Measurements from ENCODE around the gene ALS2CL.

ALS2CL gene

DNA sequence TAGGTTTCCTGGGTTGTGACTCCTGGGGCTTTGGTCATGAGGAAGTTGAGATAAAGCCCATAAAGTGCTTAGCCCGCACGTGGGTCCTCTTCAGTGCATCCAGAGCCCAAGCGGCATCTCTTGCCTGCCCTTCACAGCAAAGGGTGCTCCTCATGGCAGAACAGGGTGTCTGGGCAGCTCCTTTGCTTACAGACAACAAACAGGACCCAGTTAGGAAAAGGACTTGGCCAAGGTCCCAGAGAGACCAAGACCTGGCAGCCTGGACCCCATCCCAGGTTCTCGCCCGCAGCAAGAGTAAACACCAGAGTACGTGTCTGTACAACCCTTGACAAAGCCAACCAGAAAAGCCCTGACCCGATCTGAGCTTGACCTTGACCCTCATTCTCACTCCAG, 27.0 kb downstream of the ALS2CL start:
- no peaks in the 10 kb centered on the region for H3K4me1 Mint-ChIP-seq (ENCODE audit: low read depth in 2 of 2)
- ATAC-seq (replicated peaks): no peak
- no peak overlapping the region for H3K4me3 Mint-ChIP-seq
- no peak for DNase-seq
- H3K27ac Mint-ChIP-seq: no peak overlapping the region
- H3K27me3 Mint-ChIP-seq: peaks cover 0 to 18% of the 10 kb centered on the region in 2 donors
- H3K36me3 Mint-ChIP-seq (ENCODE audit: insufficient read depth): no peaks in the 10 kb centered on the region
- no peaks in the 10 kb centered on the region for H3K9me3 Mint-ChIP-seq

DNA sequence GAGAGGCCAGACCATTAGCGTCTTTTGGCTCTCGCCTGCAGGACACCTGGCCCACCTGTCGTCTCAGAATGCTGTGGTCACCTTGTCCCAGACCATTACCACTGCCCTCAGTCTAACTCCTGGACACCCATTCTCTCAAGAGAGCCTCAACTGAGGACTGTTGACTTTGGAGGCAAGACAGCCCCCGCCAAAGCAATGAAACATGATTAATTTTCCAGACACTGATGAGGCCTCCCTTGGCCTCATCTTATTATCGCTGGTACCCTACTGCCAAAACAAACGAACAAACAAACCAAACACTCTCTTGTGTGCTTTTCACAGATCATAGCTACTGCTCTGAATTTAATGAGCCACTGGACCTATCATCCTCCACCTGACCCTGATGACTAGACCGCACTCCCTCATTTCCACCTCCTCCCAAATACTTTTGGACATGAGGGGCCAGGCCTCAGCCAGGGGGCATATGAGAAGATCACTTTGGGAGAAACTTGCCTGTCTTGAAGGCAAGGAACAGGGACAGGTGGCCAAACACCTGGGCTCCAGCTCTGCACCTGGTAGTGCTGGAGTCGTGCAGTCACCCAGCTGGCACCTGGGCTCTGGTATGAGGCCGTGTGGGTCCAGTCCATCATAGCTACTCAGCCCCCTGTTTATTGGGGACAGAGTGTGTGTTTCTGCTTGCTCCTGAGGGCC, 27.6 kb downstream of the ALS2CL start:
- H3K4me3 Mint-ChIP-seq: no peak overlapping the region
- H3K27ac Mint-ChIP-seq: no peak overlapping the region
- H3K4me1 Mint-ChIP-seq (ENCODE audit: low read depth in 2 of 2): no peaks in the 10 kb centered on the region
- H3K36me3 Mint-ChIP-seq (ENCODE audit: insufficient read depth): no peaks in the 10 kb centered on the region
- ATAC-seq (replicated peaks): no peak
- no peaks in the 10 kb centered on the region for H3K9me3 Mint-ChIP-seq
- H3K27me3 Mint-ChIP-seq: peaks cover 0 to 23% of the 10 kb centered on the region in 2 donors
- no peak for DNase-seq

DNA sequence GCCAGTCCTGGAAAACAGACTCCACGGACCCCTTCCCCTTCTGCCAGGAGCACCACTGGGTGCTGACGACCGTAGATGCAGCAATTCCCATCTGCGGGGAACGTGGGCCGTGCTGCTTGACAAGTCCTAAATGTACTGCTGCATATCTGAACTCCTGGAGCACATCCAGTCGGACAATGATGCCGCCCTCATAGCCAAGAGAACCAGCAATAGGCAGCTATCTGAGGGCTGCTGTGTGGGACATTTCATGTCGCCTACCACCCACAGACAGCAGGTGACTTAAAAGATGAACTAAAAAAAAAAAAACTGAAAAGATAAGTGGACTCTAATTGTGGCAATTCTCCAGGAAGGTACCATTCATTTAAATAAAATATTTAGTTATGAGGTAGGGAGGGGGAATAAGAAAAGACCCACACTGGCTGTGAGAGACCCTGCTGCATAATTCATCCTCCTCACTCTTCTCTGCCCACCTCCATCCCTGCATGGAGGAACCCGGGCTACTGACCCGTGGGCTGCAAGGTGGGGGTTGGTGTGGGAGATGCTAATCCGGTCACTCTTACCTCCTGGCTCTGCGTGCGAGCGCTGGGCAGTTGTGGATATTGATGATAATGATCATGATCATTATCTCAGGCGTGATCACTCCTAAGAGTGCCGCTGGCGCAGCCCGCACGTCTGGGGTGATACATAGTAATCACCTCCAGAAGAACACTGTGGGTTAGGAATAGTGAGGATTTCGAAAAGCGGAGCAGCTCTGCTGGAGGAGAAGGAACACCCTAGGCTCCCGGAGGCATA, 28.3 kb downstream of the ALS2CL start:
- Mint-ChIP-seq H3K4me1 (ENCODE audit: low read depth in 2 of 2) (no peaks in the 10 kb centered on the region), H3K36me3 (ENCODE audit: insufficient read depth) (no peaks in the 10 kb centered on the region), H3K9me3 (no peaks in the 10 kb centered on the region), H3K27me3 (peaks cover 0 to 30% of the 10 kb centered on the region in 2 donors), H3K27ac (no peak overlapping the region), H3K4me3 (no peak overlapping the region)
- no peak for DNase-seq
- ATAC-seq (replicated peaks): no peak

DNA sequence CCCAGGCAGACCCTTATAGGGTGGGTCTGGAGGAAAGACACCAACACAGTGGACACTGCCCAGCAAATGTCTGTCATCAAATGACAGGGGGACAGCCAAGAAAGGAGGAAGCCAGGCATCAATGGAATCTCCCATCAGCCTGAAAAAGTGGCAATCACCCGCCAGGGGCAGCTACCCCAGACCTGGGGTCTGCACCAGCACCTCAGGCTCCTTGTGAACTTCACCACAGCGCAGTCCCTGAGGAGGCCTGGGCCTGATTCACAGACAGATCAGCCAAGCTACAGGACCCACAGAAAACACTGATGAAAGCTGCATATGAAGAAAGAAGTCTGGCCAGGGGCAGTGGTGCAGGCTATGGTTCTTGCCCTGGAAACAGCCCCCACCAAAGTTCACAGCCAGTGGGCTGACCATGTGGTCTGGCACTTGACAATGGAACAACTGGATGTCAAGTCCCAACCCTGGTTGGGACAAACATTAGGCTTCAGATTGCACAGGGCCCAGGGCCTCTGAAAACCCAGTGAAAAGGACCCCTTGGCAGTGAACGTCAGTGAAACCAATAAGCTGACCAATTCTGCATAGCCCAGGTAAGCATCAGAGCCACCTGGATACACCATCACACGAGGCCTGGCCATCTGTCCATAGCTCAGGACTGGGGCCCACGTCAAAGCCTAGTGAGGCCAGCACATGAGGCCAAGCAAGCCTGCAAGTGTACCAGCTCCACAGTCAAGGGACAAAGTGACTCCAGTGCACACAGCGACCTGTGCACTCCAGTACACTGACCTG, 29.1 kb downstream of the ALS2CL start:
- ATAC-seq (replicated peaks) (no peak), DNase-seq (no peak)
- H3K4me3 Mint-ChIP-seq: no peak overlapping the region
- H3K4me1 Mint-ChIP-seq (ENCODE audit: low read depth in 2 of 2): no peaks in the 10 kb centered on the region
- no peaks in the 10 kb centered on the region for H3K36me3 Mint-ChIP-seq (ENCODE audit: insufficient read depth)
- no peaks in the 10 kb centered on the region for H3K9me3 Mint-ChIP-seq
- H3K27me3 Mint-ChIP-seq: peaks cover 0 to 36% of the 10 kb centered on the region in 2 donors
- H3K27ac Mint-ChIP-seq: no peak overlapping the region

DNA sequence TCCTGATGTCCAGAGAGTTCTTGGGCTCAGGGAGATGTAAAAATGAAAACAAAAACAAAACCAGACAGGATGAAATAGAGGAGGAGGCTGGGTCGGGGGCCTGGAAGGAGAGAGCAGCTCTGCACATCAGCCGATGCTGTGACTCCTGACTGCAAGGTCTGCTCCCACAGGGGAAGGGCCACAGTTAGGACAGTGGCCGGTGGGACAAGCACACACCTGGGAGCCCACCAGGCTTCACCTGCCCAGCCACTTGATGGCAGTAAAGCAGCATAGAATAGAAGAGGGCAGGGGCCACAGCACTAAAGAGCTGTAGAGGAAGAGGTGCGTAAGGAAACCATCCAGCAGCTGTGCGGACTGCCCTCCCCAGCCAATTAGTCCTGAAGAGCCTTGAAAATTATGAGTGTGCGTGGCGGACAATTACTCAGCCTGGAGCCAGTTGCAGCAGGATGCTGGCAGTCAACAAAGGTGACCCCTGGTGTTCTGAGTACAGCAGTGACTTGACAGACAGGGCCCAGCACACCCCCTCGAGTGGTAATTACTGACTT, 29.8 kb downstream of the ALS2CL start:
- no peaks in the 10 kb centered on the region for H3K36me3 Mint-ChIP-seq (ENCODE audit: insufficient read depth)
- H3K4me3 Mint-ChIP-seq: no peak overlapping the region
- H3K27ac Mint-ChIP-seq: no peak overlapping the region
- ATAC-seq (replicated peaks) (no peak), DNase-seq (no peak)
- H3K4me1 Mint-ChIP-seq (ENCODE audit: low read depth in 2 of 2): no peaks in the 10 kb centered on the region
- H3K9me3 Mint-ChIP-seq: no peaks in the 10 kb centered on the region
- H3K27me3 Mint-ChIP-seq: peaks cover 0 to 36% of the 10 kb centered on the region in 2 donors

DNA sequence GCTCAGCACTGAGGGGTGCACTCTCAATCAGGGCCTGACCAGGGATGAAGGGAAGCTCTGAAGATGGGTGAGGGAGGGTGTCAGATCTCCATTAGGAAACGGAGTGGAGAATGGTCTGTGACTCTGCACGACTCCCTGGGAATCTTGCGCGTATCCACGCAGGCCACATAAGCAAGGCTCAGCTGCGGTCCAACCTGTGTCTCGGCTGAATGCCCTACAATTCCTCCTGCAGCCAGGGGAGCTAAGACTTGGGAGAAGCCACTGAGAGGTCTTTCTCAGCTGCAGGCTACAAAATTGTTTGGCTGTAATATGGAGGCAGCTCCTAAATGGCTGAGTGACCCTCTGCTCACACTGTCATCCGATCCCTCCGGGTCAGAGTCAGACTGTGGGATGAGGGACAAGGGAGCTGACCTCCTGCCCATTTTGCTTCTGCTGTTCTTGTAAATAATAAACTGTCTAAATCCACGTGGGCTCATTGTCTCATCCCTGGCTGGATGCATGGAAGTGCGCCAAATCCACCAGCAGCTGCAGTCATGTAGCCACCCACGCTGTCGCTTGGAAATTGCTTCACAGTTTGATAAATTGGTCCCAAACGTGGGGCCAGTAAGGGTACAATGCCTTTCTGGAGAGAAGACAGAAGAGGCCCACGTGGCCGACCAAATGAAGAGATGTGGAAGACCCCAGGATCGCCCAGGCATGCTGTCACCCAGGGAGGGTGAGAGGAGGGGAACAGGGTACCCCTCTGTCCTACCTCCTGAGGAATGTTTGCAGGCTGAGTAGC, 30.5 kb downstream of the ALS2CL start:
- no peak overlapping the region for H3K27ac Mint-ChIP-seq
- DNase-seq: no peak
- H3K4me3 Mint-ChIP-seq: no peak overlapping the region
- no peak for ATAC-seq (replicated peaks)
- no peaks in the 10 kb centered on the region for H3K9me3 Mint-ChIP-seq
- H3K36me3 Mint-ChIP-seq (ENCODE audit: insufficient read depth): peaks cover 1% of the 10 kb centered on the region
- no peaks in the 10 kb centered on the region for H3K4me1 Mint-ChIP-seq (ENCODE audit: low read depth in 2 of 2)
- peaks cover 0 to 36% of the 10 kb centered on the region in 2 donors for H3K27me3 Mint-ChIP-seq

DNA sequence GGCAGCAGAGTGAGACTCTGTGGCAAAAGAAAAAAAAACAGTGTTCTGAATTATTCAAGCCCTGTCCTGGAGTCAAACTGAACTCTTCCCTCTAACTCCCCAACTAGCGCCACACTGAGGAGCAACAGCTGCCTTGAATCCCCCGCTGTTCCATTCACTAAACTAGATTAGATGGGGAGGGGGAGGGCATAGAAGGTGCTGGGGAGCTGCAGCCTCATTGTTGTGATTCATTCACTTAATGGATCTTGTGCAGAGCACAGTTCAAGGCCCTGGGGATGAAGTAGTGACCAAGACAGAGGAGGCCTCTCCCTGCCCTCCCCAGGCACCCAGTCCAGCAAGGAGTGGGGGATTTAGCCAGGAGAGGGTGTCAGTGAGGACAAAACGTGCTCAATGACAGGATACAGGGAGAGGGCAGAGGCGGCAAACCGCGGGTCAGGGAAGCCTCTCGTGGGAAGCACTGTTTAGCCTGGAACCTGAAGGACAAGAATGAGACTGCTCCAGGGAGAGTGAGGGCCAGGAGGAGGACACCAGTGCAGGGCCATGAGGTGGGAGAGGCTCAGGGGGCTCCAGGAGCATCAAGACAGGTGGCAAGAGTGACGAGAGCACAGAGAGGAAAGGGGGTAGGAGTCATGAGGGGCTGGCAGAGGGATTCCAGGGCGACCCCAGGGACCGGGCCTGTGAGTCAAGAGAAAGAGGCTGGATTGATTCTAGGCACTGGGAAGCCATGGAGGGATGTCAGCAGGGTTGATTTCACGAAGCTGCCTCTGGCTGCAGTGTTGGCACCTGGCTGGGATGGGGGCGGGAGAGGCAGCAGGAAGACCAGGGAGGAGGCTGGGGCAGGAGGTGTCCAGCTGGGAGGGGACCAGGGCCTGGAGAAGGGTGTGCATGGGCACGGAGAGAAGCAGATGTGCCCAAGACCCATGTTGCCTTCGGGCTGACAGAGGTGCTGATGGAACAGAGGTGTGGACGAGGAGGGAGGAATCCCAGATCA, 31.4 kb downstream of the ALS2CL start:
- Mint-ChIP-seq H3K4me3 (no peak overlapping the region), H3K27me3 (peaks cover 0 to 36% of the 10 kb centered on the region in 2 donors)
- no peak for ATAC-seq (replicated peaks)

DNA sequence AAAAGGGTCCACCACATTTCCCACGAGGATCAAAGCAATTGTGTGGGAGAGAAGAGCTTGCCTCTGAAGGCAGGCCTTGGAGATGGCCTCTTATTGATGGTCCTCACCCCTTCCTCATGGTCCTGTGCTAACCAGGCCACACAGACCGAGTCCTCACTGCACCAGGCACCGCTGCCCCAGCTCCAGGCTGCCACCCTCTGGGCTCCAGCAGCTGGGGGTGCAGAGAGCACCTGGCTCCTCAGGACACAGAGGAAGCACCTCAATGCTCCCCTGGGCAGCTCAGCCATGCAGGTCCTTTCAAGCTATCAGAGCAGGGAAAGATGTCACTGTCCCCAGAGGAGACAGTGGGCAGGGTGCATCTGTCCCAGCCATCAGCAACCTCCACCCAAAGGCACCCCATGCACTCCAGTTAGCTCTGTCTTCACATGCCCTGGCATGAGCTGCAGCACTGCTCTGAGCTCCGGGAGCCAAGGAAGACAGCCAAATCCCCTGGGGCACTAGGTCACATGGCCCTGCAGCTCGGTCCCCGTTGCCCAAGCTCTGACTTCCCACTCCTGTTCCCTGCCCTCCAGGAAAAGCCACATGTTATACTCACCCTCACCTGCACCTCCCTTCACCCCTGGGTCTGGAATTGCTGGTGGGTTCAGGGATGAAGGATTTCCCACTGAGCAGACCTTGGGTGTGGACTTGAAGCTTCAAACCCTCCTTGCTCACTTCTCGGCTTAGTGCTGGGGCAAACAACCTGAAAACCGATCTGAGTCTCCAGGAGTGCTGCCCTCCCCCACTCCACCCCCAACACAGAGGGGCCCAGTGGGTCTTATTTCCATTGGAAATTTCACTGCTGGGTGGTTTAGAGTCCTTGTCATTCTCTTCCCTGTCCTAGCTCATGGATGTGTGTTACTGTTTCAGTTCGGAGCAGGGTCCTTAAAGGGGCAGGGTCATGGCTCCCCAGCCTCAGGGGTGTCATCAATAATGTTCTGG, 32.6 kb downstream of the ALS2CL start:
- no peaks in the 10 kb centered on the region for H3K4me1 Mint-ChIP-seq (ENCODE audit: low read depth in 2 of 2)
- no peak overlapping the region for H3K27ac Mint-ChIP-seq
- H3K36me3 Mint-ChIP-seq (ENCODE audit: insufficient read depth): peaks cover 3% of the 10 kb centered on the region
- no peaks in the 10 kb centered on the region for H3K9me3 Mint-ChIP-seq
- ATAC-seq (replicated peaks): no peak
- H3K4me3 Mint-ChIP-seq: no peak overlapping the region
- peaks cover 0 to 38% of the 10 kb centered on the region in 2 donors for H3K27me3 Mint-ChIP-seq
- DNase-seq: no peak

More for the DNA sequence above, 31.4 kb downstream of the ALS2CL start:
- no peaks in the 10 kb centered on the region for H3K4me1 Mint-ChIP-seq (ENCODE audit: low read depth in 2 of 2)
- H3K9me3 Mint-ChIP-seq: no peaks in the 10 kb centered on the region
- DNase-seq: no peak
- H3K36me3 Mint-ChIP-seq (ENCODE audit: insufficient read depth): peaks cover 3% of the 10 kb centered on the region
- H3K27ac Mint-ChIP-seq: no peak overlapping the region

DNA sequence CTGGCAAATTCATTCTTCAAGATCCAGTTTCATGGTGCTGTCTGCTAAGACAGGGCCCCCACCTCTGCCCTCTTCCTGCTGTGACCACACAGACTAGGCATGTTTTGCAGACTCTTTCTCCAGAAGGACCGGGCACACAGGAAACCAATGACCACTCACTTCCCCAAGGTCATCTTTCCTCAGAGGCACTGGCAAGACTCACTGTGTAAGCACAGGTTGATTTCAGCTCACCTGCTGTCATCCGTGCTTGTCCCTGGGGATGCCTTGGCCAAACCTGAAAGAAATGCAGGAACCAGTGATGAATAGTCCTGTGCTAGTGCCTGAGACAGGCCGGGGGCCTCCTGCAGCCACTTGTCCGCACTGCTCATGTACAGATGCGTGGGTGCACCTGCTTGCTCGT, 33.5 kb downstream of the ALS2CL start:
- ATAC-seq (replicated peaks) (no peak), DNase-seq (no peak)
- peaks cover 3% of the 10 kb centered on the region for H3K36me3 Mint-ChIP-seq (ENCODE audit: insufficient read depth)
- H3K27me3 Mint-ChIP-seq: peaks cover 0 to 47% of the 10 kb centered on the region in 2 donors
- no peaks in the 10 kb centered on the region for H3K9me3 Mint-ChIP-seq
- H3K27ac Mint-ChIP-seq: no peak overlapping the region
- H3K4me3 Mint-ChIP-seq: no peak overlapping the region
- H3K4me1 Mint-ChIP-seq (ENCODE audit: low read depth in 2 of 2): no peaks in the 10 kb centered on the region

DNA sequence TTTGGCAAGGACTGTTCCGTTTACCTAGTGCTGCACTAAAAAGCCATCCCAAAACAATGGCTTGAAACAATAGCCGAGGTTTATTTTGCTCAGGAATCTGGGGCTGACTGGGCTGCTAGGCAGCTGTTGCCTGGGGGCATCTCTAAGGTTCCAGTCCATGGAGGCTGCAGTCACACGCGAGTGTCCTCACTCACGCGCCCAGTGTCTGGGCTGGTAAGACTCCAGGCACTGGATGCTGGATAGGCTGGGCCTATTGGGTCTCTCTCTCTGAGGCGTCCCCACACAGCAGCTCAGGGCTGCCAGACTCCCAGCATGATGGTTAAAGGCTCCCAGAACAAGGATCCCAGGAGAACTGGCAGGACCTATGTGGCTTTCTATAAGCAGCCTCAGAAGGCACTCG, 34.2 kb downstream of the ALS2CL start:
- no peak for DNase-seq
- Mint-ChIP-seq H3K27ac (no peak overlapping the region), H3K4me3 (no peak overlapping the region), H3K27me3 (peaks cover 0 to 54% of the 10 kb centered on the region in 2 donors), H3K9me3 (no peaks in the 10 kb centered on the region), H3K36me3 (ENCODE audit: insufficient read depth) (peaks cover 3% of the 10 kb centered on the region), H3K4me1 (ENCODE audit: low read depth in 2 of 2) (no peaks in the 10 kb centered on the region)
- ATAC-seq (replicated peaks): no peak

DNA sequence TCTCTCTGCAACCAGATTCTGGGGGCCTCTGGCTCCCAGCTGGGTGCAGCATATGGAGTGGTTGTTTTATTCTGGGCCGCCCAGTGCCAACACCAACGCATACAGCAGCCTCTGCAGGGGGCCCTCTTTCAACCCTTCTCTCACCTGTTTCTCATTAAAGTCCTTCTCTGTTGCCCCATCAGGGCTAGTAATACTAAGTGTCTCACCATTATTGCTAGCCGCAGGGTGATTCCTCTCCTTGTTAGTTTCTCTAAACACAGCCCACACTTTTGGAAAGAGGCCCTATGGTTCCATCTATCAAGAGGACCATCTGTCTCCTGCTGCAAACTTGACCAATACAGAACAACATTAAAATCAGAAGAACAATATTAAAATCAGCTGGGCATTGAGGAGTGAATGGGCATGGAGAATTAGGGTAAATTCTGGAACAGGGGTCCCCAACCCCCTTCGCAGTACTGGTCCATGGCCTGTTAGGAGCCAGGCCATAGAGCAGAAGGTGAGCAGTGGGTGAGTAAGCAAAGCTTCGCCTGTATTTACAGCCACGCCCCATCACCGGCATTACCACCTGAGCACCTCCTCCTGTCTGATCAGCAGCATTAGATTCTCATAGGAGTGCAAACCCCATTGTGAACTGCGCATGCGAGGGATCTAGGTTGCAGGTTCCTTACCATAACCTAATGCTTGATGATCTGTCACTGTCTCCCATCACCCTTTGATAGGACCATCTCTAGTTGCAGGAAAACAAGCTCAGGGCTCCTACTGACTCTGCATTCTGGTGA, 36.5 kb downstream of the ALS2CL start:
- DNase-seq (no peak), ATAC-seq (replicated peaks) (no peak)
- Mint-ChIP-seq H3K27me3 (peaks cover 6 to 54% of the 10 kb centered on the region in 2 donors), H3K36me3 (ENCODE audit: insufficient read depth) (peaks cover 3% of the 10 kb centered on the region), H3K4me3 (no peak overlapping the region), H3K4me1 (ENCODE audit: low read depth in 2 of 2) (no peaks in the 10 kb centered on the region), H3K27ac (no peak overlapping the region), H3K9me3 (no peaks in the 10 kb centered on the region)

Measured in effector memory CD8-positive, alpha-beta T cell (primary cell).